Activated CD4-positive, alpha-beta T cell treated with anti-CD3 and anti-CD28 coated beads for 36 hours (primary cell): ENCODE results near the gene RNF213. TPM values are rescaled to one million over a fixed set of nuclear protein-coding genes. Genes with fewer than 3 reads are reported as not detected.

Experiments
- ATAC-seq: fragments of 200-7000 bp; cut with Tn5 transposase; one replicate; pipeline ENCODE4 v1.10.0; 2021; ENCODE audit warnings: mild to moderate bottlenecking, moderate library complexity
- CTCF ChIA-PET: fragments of 350-600 bp; sonication (Branson Sonifier 250); formaldehyde crosslinking; loops from one replicate; lab custom pipeline; 2021; ENCODE audit warnings: antibody characterized with exemption; lab: Charles Lee
- POLR2A ChIA-PET: fragments of 350-600 bp; sonication (Branson Sonifier 250); formaldehyde crosslinking; loops from one replicate; lab custom pipeline; 2021; ENCODE audit warnings: antibody characterized with exemption, inconsistent platforms; lab: Charles Lee
- DNase-seq: peaks from one replicate; pipeline ENCODE4 v3.0.0-alpha.2; 2020
- H3K27ac Mint-ChIP-seq: one replicate; pipeline ENCODE4 v1.8.0; 2021; ENCODE audit warnings: mixed read lengths
- H3K27me3 Mint-ChIP-seq: one replicate; pipeline ENCODE4 v1.8.0; 2021; ENCODE audit warnings: mixed read lengths
- H3K36me3 Mint-ChIP-seq: one replicate; pipeline ENCODE4 v1.8.0; 2021; ENCODE audit warnings: low read depth, mixed read lengths
- H3K4me1 Mint-ChIP-seq: one replicate; pipeline ENCODE4 v1.8.0; 2021; ENCODE audit warnings: mixed read lengths
- H3K4me3 Mint-ChIP-seq: one replicate; pipeline ENCODE4 v1.8.0; 2021; ENCODE audit warnings: mild to moderate bottlenecking, moderate library complexity, mixed read lengths
- H3K9me3 Mint-ChIP-seq: one replicate; pipeline ENCODE4 v1.8.0; 2021; ENCODE audit warnings: low read depth, mixed read lengths
- intact Hi-C, 2 experiments: fragments of 100-400 bp; cut with DNase I in 1 of 2; cut with micrococcal nuclease in 1 of 2; formaldehyde crosslinking; loops; one replicate each; pipeline versions ENCODE4 v1.14.2 to v1.15.1; 2022 to 2024; cut with DNase I, micrococcal nuclease
- total RNA-seq, 2 experiments: library from RNA; stranded (reverse); gene quantifications; one replicate each; pipeline ENCODE4 v1.2.3, GENCODE V29; 2021

Gene RNF213
- total RNA-seq, 2 experiments from 2014 or later: 334 to 366 TPM

GRCh38 chr17:80388175-80388574 lies 127.5 kb downstream of the RNF213 start:
- H3K4me1 Mint-ChIP-seq: no peaks in the 10 kb centered on the region
- intact Hi-C loops: loop anchor here in 1 of 2 experiments (10.0 kb wide), 1 partner anchor 193 kb away; no protein-coding TSS in a partner anchor

DNA sequence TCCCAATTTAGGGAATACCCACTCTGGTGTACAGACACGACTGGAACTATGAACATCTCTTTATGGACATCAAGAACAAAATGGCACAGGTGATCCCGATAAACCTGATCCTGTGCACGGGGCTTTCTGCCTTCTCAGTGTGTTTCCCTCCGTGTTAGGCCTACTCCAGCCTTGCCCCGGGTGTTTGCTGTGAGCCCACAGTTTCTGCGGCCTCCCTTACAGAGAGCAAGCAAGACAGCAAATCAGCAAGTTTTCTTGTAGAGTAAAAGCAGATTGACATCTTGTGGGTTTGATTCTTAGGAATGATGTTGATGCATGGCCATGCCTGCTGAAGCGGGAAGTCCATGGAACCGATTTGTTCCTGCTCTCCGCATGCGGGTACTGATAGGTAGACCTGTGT lies 127.9 kb downstream of the RNF213 start:
- Mint-ChIP-seq H3K27ac (no peak overlapping the region), H3K4me1 (no peaks in the 10 kb centered on the region), H3K27me3 (no peaks in the 10 kb centered on the region), H3K4me3 (no peak overlapping the region), H3K36me3 (peaks cover 72% of the 10 kb centered on the region), H3K9me3 (no peaks in the 10 kb centered on the region)
- no peak for DNase-seq
- no peak for ATAC-seq
- CTCF ChIA-PET: interaction anchor here (0.7 kb wide), 1 partner anchor 15 kb away, joined by 3 read pairs; no protein-coding TSS in a partner anchor
- POLR2A ChIA-PET: no interaction called here
- intact Hi-C loops: loop anchor here in 1 of 2 experiments (10.0 kb wide), 1 partner anchor 194 kb away; no protein-coding TSS in a partner anchor

More at GRCh38 chr17:80388175-80388574, 127.5 kb downstream of the RNF213 start:
- H3K27ac Mint-ChIP-seq: no peak overlapping the region
- no peak for DNase-seq
- ATAC-seq: no peak
- H3K4me3 Mint-ChIP-seq: no peak overlapping the region
- POLR2A ChIA-PET: interaction anchor here (0.7 kb wide), 1 partner anchor 198 kb away, joined by 5 read pairs; no protein-coding TSS in a partner anchor
- no peaks in the 10 kb centered on the region for H3K27me3 Mint-ChIP-seq
- H3K9me3 Mint-ChIP-seq: no peaks in the 10 kb centered on the region
- H3K36me3 Mint-ChIP-seq: peaks cover 72% of the 10 kb centered on the region
- CTCF ChIA-PET: interaction anchor here (2.5 kb wide), 1 partner anchor 12 kb away, joined by 5 read pairs; no protein-coding TSS in a partner anchor

GRCh38 chr17:80389011-80389995 lies 128.7 kb downstream of the RNF213 start:
- Mint-ChIP-seq H3K27me3 (no peaks in the 10 kb centered on the region), H3K27ac (peak overlapping the region; percentile 6), H3K4me3 (no peak overlapping the region), H3K36me3 (peaks cover 72% of the 10 kb centered on the region), H3K4me1 (no peaks in the 10 kb centered on the region), H3K9me3 (no peaks in the 10 kb centered on the region)
- DNase-seq: no peak
- intact Hi-C loops: loop anchor here in 1 of 2 experiments (10.0 kb wide), 1 partner anchor 195 kb away; no protein-coding TSS in a partner anchor
- POLR2A ChIA-PET: no interaction called here
- CTCF ChIA-PET: interaction anchor here (0.7 kb wide), 2 partner anchors 11 to 16 kb away, joined by 3 read pairs; no protein-coding TSS in a partner anchor
- ATAC-seq: no peak

DNA sequence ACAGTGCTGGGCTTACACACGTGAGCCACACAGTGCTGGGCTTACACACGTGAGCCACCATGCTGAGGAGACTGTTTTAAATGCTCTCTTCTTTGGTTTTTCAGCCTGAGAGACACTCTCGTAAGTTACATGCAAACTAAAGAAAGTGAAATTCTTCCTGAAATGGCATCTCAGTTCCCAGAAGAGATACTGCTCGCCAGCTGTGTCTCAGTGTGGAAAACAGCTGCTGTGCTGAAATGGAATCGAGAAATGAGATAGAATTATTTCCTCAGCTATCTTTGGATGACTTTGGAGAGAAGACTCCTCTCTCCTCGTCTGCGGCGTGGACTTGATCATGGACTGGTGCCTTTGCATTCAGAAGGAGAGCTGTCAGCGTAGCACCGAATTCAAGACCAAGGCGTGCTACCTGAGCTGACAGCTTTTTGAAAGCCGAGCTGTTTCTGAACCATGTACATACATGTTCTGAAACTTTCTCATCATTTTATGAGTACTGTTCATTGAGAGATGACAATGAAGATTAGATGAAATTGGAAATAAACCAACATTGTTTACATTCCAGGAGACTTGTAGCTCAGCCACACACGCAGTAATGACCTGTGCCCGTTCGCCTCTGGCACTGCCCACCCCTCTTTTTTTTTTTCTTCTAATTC lies 132.7 kb downstream of the RNF213 start:
- ChIA-PET CTCF (no interaction called here), POLR2A (no interaction called here)
- H3K36me3 Mint-ChIP-seq: peaks cover 47% of the 10 kb centered on the region
- H3K9me3 Mint-ChIP-seq: no peaks in the 10 kb centered on the region
- intact Hi-C loops: no loop called here
- DNase-seq (no peak), ATAC-seq (no peak)
- H3K4me1 Mint-ChIP-seq: peaks cover 6% of the 10 kb centered on the region
- no peak overlapping the region for H3K4me3 Mint-ChIP-seq
- no peaks in the 10 kb centered on the region for H3K27me3 Mint-ChIP-seq
- H3K27ac Mint-ChIP-seq: no peak overlapping the region

DNA sequence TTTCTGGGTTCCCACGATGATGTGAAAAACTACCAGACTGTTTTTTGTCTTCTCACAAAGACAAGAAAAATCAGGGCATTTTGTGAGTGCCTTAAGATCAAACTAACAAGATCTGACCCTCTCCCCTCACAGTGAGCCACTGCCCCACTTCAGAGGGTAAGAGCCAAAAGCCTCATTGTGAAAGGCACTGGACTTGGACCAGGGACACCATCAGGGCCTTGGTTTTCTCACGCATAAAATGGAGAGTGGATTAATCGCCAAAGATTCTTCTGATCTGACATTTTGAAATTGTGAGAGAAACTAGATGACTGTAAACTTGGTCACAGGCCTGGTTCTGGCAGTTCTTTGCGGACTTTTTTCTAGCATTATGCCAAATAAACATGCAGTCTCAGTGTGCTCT lies 133.3 kb downstream of the RNF213 start:
- DNase-seq (no peak), ATAC-seq (no peak)
- Mint-ChIP-seq H3K27me3 (no peaks in the 10 kb centered on the region), H3K27ac (no peak overlapping the region), H3K4me1 (peaks cover 6% of the 10 kb centered on the region), H3K9me3 (no peaks in the 10 kb centered on the region), H3K4me3 (no peak overlapping the region), H3K36me3 (peaks cover 41% of the 10 kb centered on the region)
- intact Hi-C loops: no loop called here
- ChIA-PET CTCF (no interaction called here), POLR2A (no interaction called here)

- H3K4me1 Mint-ChIP-seq: peaks cover 6% of the 10 kb centered on the region
- ChIA-PET POLR2A (interaction anchor here (0.7 to 1.2 kb wide), 2 partner anchors 9 to 536 kb away, joined by 3 to 9 read pairs; no protein-coding TSS in a partner anchor), CTCF (interaction anchor here (0.5 to 0.9 kb wide), 2 partner anchors 30 to 259 kb away, joined by 3 to 4 read pairs; no protein-coding TSS in a partner anchor)
- peaks cover 35% of the 10 kb centered on the region for H3K36me3 Mint-ChIP-seq
- DNase-seq (no peak), ATAC-seq (no peak)
- H3K27ac Mint-ChIP-seq: peak overlapping the region; percentile 19
- no peaks in the 10 kb centered on the region for H3K27me3 Mint-ChIP-seq
- no peaks in the 10 kb centered on the region for H3K9me3 Mint-ChIP-seq
- H3K4me3 Mint-ChIP-seq: no peak overlapping the region
- intact Hi-C loops: no loop called here
Observed at GRCh38 chr17:80394629-80395216, 134.1 kb downstream of the RNF213 start.

DNA sequence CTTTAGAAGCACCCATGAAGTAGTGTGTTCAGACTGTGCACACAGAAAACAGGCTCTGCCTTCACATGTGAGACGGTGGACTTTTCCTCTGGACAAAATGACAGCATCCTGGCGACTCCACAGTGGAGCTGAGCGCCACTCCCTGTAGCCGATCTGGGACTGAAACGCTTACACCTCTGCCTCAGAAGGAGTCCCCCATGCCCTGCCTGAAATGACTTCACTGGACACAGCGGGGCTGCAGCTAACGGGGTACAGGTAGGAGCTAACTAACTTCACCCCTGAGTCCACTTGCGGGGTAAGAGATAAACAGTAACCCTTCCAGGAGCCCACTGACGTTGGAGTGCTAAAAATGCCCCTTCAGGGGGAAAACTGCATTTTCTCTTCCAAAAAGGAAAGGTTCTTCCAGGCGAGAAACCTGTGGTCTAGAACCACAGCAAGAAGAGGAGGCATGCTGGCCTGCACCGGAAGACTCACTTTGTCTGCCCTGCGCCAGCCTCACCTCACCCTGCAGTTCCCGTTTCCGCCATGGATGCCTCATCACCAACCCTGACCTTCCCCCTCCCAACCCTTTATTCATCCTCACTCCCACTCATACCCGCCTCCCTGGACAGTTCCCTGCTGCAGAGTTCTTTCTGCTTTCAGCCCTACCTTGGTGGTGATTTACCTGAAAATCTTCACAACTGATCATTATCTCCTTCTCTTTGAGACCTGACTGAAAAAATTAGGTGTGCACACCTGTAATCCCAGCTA lies 134.9 kb downstream of the RNF213 start:
- Mint-ChIP-seq H3K9me3 (no peaks in the 10 kb centered on the region), H3K27ac (no peak overlapping the region), H3K4me3 (no peak overlapping the region), H3K27me3 (no peaks in the 10 kb centered on the region), H3K4me1 (peaks cover 6% of the 10 kb centered on the region), H3K36me3 (peaks cover 28% of the 10 kb centered on the region)
- intact Hi-C loops: no loop called here
- ATAC-seq: peak; percentile 45
- DNase-seq: no peak
- ChIA-PET CTCF (interaction anchor here (0.5 to 0.9 kb wide), 2 partner anchors 29 to 259 kb away, joined by 3 to 4 read pairs; no protein-coding TSS in a partner anchor), POLR2A (interaction anchor here (0.7 to 1.2 kb wide), 2 partner anchors 8 to 313 kb away, joined by 3 to 9 read pairs; no protein-coding TSS in a partner anchor)

- ATAC-seq: peak; percentile 35
- no peak for DNase-seq
Observed at GRCh38 chr17:80396157-80397033, 135.7 kb downstream of the RNF213 start.

DNA sequence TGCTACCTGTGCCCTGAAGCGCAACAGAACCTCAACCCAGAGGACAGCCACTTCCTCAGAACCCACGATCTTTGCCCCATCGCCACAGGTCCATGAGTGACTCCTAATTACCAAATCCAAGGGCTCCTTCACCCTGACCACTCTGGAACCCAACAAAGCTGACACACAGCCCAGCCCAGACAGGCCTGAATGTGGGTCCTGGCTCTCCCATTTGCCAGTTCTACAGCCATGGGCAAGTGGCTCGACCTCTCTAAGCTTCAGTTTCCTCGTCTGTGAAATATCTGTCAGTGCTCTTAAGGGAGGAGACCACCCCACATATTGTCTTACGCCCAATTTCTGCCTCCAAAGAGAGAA lies 136.4 kb downstream of the RNF213 start:
- ATAC-seq (peak; percentile 42), DNase-seq (no peak)
- H3K27ac Mint-ChIP-seq: no peak overlapping the region
- H3K9me3 Mint-ChIP-seq: no peaks in the 10 kb centered on the region
- H3K36me3 Mint-ChIP-seq: peaks cover 21% of the 10 kb centered on the region
- ChIA-PET CTCF (no interaction called here), POLR2A (interaction anchor here (0.7 kb wide), 1 partner anchor 12 kb away, joined by 3 read pairs; no protein-coding TSS in a partner anchor)
- H3K27me3 Mint-ChIP-seq: no peaks in the 10 kb centered on the region
- intact Hi-C loops: no loop called here
- no peak overlapping the region for H3K4me3 Mint-ChIP-seq
- H3K4me1 Mint-ChIP-seq: peaks cover 6% of the 10 kb centered on the region

More at GRCh38 chr17:80396157-80397033, 135.7 kb downstream of the RNF213 start:
- no peak overlapping the region for H3K27ac Mint-ChIP-seq
- peaks cover 25% of the 10 kb centered on the region for H3K36me3 Mint-ChIP-seq
- ChIA-PET POLR2A (interaction anchor here (0.7 kb wide), 1 partner anchor 313 kb away, joined by 3 read pairs; no protein-coding TSS in a partner anchor), CTCF (no interaction called here)
- intact Hi-C loops: no loop called here
- H3K27me3 Mint-ChIP-seq: no peaks in the 10 kb centered on the region
- no peak overlapping the region for H3K4me3 Mint-ChIP-seq
- H3K4me1 Mint-ChIP-seq: peaks cover 6% of the 10 kb centered on the region
- no peaks in the 10 kb centered on the region for H3K9me3 Mint-ChIP-seq
